H9 (cell line): ENCODE measurements around the gene DOC2A. TPM values are rescaled to one million over a fixed set of nuclear protein-coding genes. Genes with fewer than 3 reads are reported as not detected.

Experiments
- DNase-seq: peaks from one replicate; pipeline ENCODE4 v3.0.0-alpha.2; 2017
- H2AFZ ChIP-seq: one replicate; pipeline ENCODE4 v1.6.1; 2013; ENCODE audit warnings: mild to moderate bottlenecking, low read length, control low read depth, moderate library complexity
- H2AK5ac ChIP-seq: 2 replicates; pipeline ENCODE4 v1.6.1; 2013; ENCODE audit warnings: low read length, control low read depth, mixed read lengths; ENCODE audit not compliant: insufficient read length
- H2BK120ac ChIP-seq: one replicate; pipeline ENCODE4 v1.6.1; 2013; ENCODE audit warnings: low read depth, mild to moderate bottlenecking, low read length, control low read depth, inconsistent platforms; ENCODE audit not compliant: poor library complexity, severe bottlenecking
- H2BK12ac ChIP-seq: 2 replicates; pipeline ENCODE4 v1.6.1; 2013; ENCODE audit warnings: low read length, control low read depth, mixed read lengths, low read depth; ENCODE audit not compliant: insufficient read length
- H2BK15ac ChIP-seq: 2 replicates; pipeline ENCODE4 v1.6.1; 2013; ENCODE audit warnings: low read depth, low read length, control low read depth
- H2BK20ac ChIP-seq: one replicate; pipeline ENCODE4 v1.6.1; 2013; ENCODE audit warnings: low read depth, mild to moderate bottlenecking, low read length, control low read depth, inconsistent platforms; ENCODE audit not compliant: poor library complexity, severe bottlenecking
- H2BK5ac ChIP-seq: 2 replicates; pipeline ENCODE4 v1.6.1; 2013; ENCODE audit warnings: low read length, control low read depth, mixed read lengths; ENCODE audit not compliant: insufficient read length
- H3K14ac ChIP-seq: 2 replicates; pipeline ENCODE4 v1.6.1; 2013; ENCODE audit warnings: low read length, control low read depth; ENCODE audit not compliant: insufficient read depth
- H3K18ac ChIP-seq: 2 replicates; pipeline ENCODE4 v1.6.1; 2013; ENCODE audit warnings: low read depth, mild to moderate bottlenecking, mixed read lengths, low read length, control low read depth; ENCODE audit not compliant: insufficient read length
- H3K23ac ChIP-seq: 2 replicates; pipeline ENCODE4 v1.6.1; 2013; ENCODE audit warnings: low read length, control low read depth, mixed read lengths, low read depth; ENCODE audit not compliant: insufficient read length
- H3K23me2 ChIP-seq: 2 replicates; pipeline ENCODE4 v1.6.1; 2013; ENCODE audit warnings: low read depth, mild to moderate bottlenecking, mixed read lengths, low read length, control low read depth; ENCODE audit not compliant: insufficient read length, poor library complexity, severe bottlenecking
- H3K27ac ChIP-seq: 2 replicates; pipeline ENCODE4 v1.5.1; 2013; ENCODE audit warnings: low read length, control low read depth, mixed read lengths, low read depth; ENCODE audit not compliant: insufficient read length
- H3K27me3 ChIP-seq: 2 replicates; pipeline ENCODE4 v1.6.1; 2013; ENCODE audit warnings: low read length, control low read depth, inconsistent platforms; ENCODE audit not compliant: insufficient read depth
- H3K4ac ChIP-seq: 2 replicates; pipeline ENCODE4 v1.6.1; 2013; ENCODE audit warnings: low read depth, mild to moderate bottlenecking, control low read depth, inconsistent platforms, low read length, moderate library complexity
- H3K4me1 ChIP-seq: 2 replicates; pipeline ENCODE4 v1.6.1; 2013; ENCODE audit warnings: low read length, control low read depth, inconsistent platforms; ENCODE audit not compliant: insufficient read depth
- H3K4me2 ChIP-seq: 2 replicates; pipeline ENCODE4 v1.6.1; 2013; ENCODE audit warnings: low read length, control low read depth, mixed read lengths; ENCODE audit not compliant: insufficient read length, insufficient read depth
- H3K56ac ChIP-seq: 2 replicates; pipeline ENCODE4 v1.6.1; 2013; ENCODE audit warnings: low read depth, mild to moderate bottlenecking, mixed read lengths, low read length, control low read depth; ENCODE audit not compliant: insufficient read length
- H3K79me1 ChIP-seq: 2 replicates; pipeline ENCODE4 v1.6.1; 2013; ENCODE audit warnings: low read depth, mild to moderate bottlenecking, moderate library complexity, low read length, control low read depth, inconsistent platforms; ENCODE audit not compliant: insufficient read depth, poor library complexity, severe bottlenecking
- H3K79me2 ChIP-seq: 2 replicates; pipeline ENCODE4 v1.6.1; 2013; ENCODE audit warnings: low read length, control low read depth, inconsistent platforms; ENCODE audit not compliant: insufficient read depth
- H3K9ac ChIP-seq: 2 replicates; pipeline ENCODE4 v1.6.1; 2013; ENCODE audit warnings: low read length, control low read depth, mixed read lengths; ENCODE audit not compliant: insufficient read length; ENCODE audit errors: extremely low read depth
- H3K9me3 ChIP-seq: one replicate; pipeline ENCODE4 v1.6.1; 2013; ENCODE audit warnings: low read depth, low read length, inconsistent platforms; ENCODE audit not compliant: control insufficient read depth
- H3T11ph ChIP-seq: one replicate; pipeline ENCODE4 v1.6.1; 2013; ENCODE audit warnings: mild to moderate bottlenecking, low read length, control low read depth, inconsistent platforms
- H4K20me1 ChIP-seq: one replicate; pipeline ENCODE4 v1.6.1; 2013; ENCODE audit not compliant: control insufficient read depth, insufficient read length, insufficient read depth
- H4K5ac ChIP-seq: 2 replicates; pipeline ENCODE4 v1.6.1; 2013; ENCODE audit warnings: low read depth, mild to moderate bottlenecking, mixed read lengths, low read length, control low read depth; ENCODE audit not compliant: insufficient read length
- H4K8ac ChIP-seq: replicated peaks from 2 replicates; pipeline ENCODE4 v1.6.1; 2013; ENCODE audit warnings: low read length, control low read depth, mixed read lengths, low read depth; ENCODE audit not compliant: insufficient read length
- H4K91ac ChIP-seq: 2 replicates; pipeline ENCODE4 v1.6.1; 2013; ENCODE audit warnings: low read depth, mild to moderate bottlenecking, moderate library complexity, mixed read lengths, low read length, control low read depth; ENCODE audit not compliant: insufficient read length
- H3K27ac Mint-ChIP-seq, 3 experiments: 2 replicates in 2 of 3; 3 replicates in 1 of 3; pipeline ENCODE4 v1.8.0; 2020 to 2021; ENCODE audit warnings: mixed read lengths in 3 of 3, mild to moderate bottlenecking in 1 of 3, moderate library complexity in 1 of 3
- H3K27me3 Mint-ChIP-seq: 2 replicates; pipeline ENCODE4 v1.8.0; 2021; ENCODE audit warnings: low read depth, mild to moderate bottlenecking, moderate library complexity, mixed read lengths
- H3K36me3 Mint-ChIP-seq, 3 experiments: 2 replicates in 2 of 3; 3 replicates in 1 of 3; pipeline ENCODE4 v1.8.0; 2020 to 2021; ENCODE audit warnings: low read depth in 3 of 3, mixed read lengths in 3 of 3; ENCODE audit not compliant: insufficient read depth in 1 of 3
- H3K4me1 Mint-ChIP-seq, 2 experiments: 2 replicates each; pipeline ENCODE4 v1.8.0; 2020; ENCODE audit warnings: mixed read lengths in 2 of 2
- H3K4me3 Mint-ChIP-seq, 2 experiments: 2 replicates in 1 of 2; 3 replicates in 1 of 2; pipeline ENCODE4 v1.8.0; 2020 to 2021; ENCODE audit warnings: mild to moderate bottlenecking in 2 of 2, mixed read lengths in 2 of 2, moderate library complexity in 1 of 2
- H3K9me3 Mint-ChIP-seq, 2 experiments: 2 replicates in 1 of 2; 3 replicates in 1 of 2; pipeline ENCODE4 v1.8.0; 2020; ENCODE audit warnings: mild to moderate bottlenecking in 2 of 2, mixed read lengths in 2 of 2, moderate library complexity in 1 of 2
- CTCF ChIP-seq: fragments of 200-600 bp; sonication (generic); conservative IDR thresholded peaks from 3 replicates; pipeline ENCODE4 v1.8.0; 2021; ENCODE audit warnings: antibody characterized with exemption, mild to moderate bottlenecking
- WGBS: extraction: QIAGEN DNeasy Blood & Tissue Kit; methylation state at CpG from one replicate; pipeline ENCODE4 v1.1.7; 2013; ENCODE audit warnings: missing lambda C conversion rate, low lambda C conversion rate, mixed read lengths; ENCODE audit not compliant: insufficient read length; ENCODE audit errors: extremely low coverage; 5-methylcytosine and 5-hydroxymethylcytosine counted together
- total RNA-seq: library from RNA; stranded (reverse); gene quantifications from 2 replicates; pipeline ENCODE4 v1.2.1, GENCODE V29; 2021

Gene DOC2A
- total RNA-seq, 1 experiment from 2014 or later = 12.2 TPM

- Histone ChIP-seq H4K5ac (no peak overlapping the region), H3K27ac (no peak overlapping the region), H3K4ac (no peak overlapping the region), H3K79me1 (no peaks in the 10 kb centered on the region), H2AK5ac (no peak overlapping the region), H3K9ac (no peak overlapping the region), H3K14ac (no peak overlapping the region), H3K4me1 (peaks cover 3% of the 10 kb centered on the region; the same call in 1 of the 2 replicates), H3K23ac (no peak overlapping the region), H3K9me3 (no peaks in the 10 kb centered on the region), H3K79me2 (no peaks in the 10 kb centered on the region; the same call in 1 of the 2 replicates), H2BK20ac (no peak overlapping the region), H4K8ac (no peak overlapping the region), H3K27me3 (no peaks in the 10 kb centered on the region), H2BK12ac (no peak overlapping the region), H2BK120ac (no peak overlapping the region), H2AFZ (no peak overlapping the region), H3T11ph (no peak overlapping the region), H2BK5ac (no peak overlapping the region), H4K20me1 (no peaks in the 10 kb centered on the region), H3K18ac (no peak overlapping the region), H4K91ac (no peak overlapping the region), H3K56ac (no peak overlapping the region), H3K23me2 (peaks cover 11% of the 10 kb centered on the region), H3K4me2 (no peak overlapping the region), H2BK15ac (no peak overlapping the region)
- TF ChIP-seq CTCF = no peak
- Mint-ChIP-seq H3K36me3 (peaks cover 6 to 16% (median 10%) of the 10 kb centered on the region in 3 experiments; a peak in 5 of 7 replicates), H3K4me1 (peaks cover 14 to 30% of the 10 kb centered on the region in 2 experiments), H3K4me3 (no peak overlapping the region), H3K27me3 (no peaks in the 10 kb centered on the region; the same call in 1 of the 2 replicates), H3K9me3 (no peaks in the 10 kb centered on the region; a peak in 1 of 5 replicates), H3K27ac (0 out of 7 replicates have a peak overlapping the region, but pooled peaks of 1 of the 3 experiments have one; percentile 43)
- no peak for DNase-seq
- WGBS = no CpG with 5 or more reads among the region's 20 CpGs
Measured at GRCh38 chr16:30025156-30025555, 14.3 kb upstream of the DOC2A start.
